GM18951 (cell line): ENCODE measurements around the gene THSD4.

Experiments used
- POLR2A ChIP-seq: IDR thresholded peaks from 4 replicates; pipeline ENCODE4 v1.6.1; 2011; ENCODE audit warnings: mild to moderate bottlenecking; ENCODE audit not compliant: insufficient read length, insufficient read depth; ENCODE audit errors: extremely low read depth
- in situ Hi-C: fragments of 300-500 bp; cut with MboI; formaldehyde crosslinking; loops from one replicate; pipeline ENCODE4 v1.12.0; 2022; ENCODE audit warnings: low sequenced_read_pairs, mixed read lengths, inconsistent platforms; ENCODE audit not compliant: unreplicated experiment

THSD4 gene

GRCh38 chr15:71810256-71811035, 695.2 kb downstream of the THSD4 start, which contains the start of gene NR2E3:
Gene NR2E3, plus strand, starts transcription at chr15:71810554. Its CDS starts 190 bp downstream, at chr15:71810744.
- no peak for TF ChIP-seq POLR2A
- in situ Hi-C loops: no loop called here

DNA sequence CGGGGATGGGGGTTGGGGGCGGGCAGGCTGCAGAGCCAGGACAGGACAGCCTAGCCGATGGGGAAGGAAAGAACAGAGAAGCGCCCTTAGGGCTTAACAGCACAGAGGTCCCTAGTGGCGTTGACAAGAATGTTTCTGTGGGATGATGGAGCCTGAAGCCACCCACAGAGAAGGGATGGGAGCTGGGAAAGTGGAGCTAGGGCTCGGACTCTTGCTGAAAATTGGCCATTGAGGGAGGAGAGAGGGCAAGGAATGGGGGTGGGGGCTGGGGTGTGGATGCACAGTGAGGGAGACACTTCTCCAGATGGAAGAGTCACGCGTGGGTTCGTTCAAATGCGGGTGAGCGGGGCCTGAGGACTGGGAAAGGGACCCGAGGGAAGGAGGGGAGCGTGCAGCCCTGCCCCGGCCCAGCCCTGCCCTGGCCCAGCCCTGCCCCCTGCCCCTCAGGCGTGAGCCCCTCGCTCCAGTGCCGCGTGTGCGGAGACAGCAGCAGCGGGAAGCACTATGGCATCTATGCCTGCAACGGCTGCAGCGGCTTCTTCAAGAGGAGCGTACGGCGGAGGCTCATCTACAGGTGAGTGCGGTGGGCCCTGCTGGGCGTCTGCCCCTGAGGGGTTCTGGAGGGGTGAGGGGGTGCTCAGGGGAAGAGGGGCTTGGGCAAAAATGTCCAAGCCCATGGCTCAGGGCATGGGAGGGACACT, 695.9 kb downstream of the THSD4 start:
- in situ Hi-C loops: no loop called here

GRCh38 chr15:71811752-71812735, 696.8 kb downstream of the THSD4 start:
- TF ChIP-seq POLR2A: no peak
- in situ Hi-C loops: no loop called here

More for the DNA sequence above, 695.9 kb downstream of the THSD4 start:
- TF ChIP-seq POLR2A: no peak

GRCh38 chr15:71812966-71813722, 697.9 kb downstream of the THSD4 start:
- in situ Hi-C loops: no loop called here
- TF ChIP-seq POLR2A: no peak

- in situ Hi-C loops: no loop called here
- no peak for TF ChIP-seq POLR2A
Measured at GRCh38 chr15:71813723-71814470, 698.6 kb downstream of the THSD4 start.

DNA sequence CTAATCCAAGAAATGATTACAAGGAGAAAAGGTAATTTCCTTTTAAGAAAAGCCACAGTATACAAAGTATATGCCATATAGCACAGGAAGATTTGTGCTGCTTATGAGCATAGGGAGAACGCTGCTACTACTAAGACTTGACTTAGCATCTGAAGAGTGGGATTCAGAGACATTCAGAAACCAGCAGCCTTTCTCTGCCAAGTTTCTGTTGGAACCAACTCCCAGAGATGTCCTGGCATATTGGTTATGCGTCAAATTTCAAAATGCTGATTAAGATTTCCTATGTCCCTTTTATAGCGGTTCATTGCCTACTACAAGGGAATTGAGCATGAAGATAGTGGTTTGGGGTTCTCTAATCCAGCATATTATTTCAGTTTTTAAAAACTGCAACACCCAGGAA, 700.0 kb downstream of the THSD4 start:
- no peak for TF ChIP-seq POLR2A
- in situ Hi-C loops: no loop called here

- in situ Hi-C loops: no loop called here
- no peak for TF ChIP-seq POLR2A
Measured at GRCh38 chr15:71817351-71817750, 702.1 kb downstream of the THSD4 start.

DNA sequence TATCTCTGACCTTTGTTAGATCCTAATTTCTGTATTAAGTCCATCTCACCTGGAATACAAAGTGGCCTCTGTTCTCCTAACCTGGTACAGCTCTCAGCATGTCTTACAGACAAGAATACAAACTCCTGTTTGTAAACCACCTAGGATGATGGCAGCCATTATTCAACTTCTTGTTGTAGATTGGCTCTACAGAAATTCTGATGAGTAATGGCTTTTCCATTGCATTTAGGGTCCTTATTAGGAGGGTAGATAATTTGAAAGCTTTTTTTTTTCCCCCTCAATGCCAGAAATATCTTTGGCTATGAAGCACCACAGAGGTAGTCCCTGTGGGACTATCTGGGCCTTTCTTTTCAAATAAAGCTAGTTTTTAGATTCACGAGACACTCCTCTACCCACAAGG, 704.9 kb downstream of the THSD4 start:
- in situ Hi-C loops: no loop called here
- TF ChIP-seq POLR2A: no peak

DNA sequence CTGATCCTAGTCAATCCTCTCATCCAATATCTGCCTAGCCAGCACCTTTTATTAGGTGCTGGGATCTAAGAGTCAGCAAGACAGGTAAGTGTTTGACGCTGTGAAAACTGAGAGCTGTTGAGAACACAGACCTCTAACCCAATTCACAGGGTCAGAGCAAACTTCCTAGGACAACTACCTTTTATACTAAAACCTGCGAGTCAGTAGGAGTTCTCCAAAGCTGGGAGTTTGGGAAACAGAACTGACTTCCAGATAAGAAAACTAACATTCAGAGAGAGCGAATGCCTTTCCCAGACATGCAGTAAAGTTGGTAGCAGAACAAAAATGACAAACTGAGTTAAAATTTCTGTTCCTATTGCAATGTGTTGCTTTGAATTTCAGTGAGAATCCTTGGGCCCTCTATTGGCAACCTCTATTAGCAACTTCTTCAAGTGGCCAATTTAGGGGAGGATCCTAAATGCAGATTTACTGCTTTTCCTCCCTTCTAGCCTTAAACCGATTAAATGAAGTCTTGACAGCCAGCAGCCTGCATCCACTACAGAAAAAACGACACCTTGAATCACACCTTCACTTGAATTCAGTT, 706.4 kb downstream of the THSD4 start:
- in situ Hi-C loops: no loop called here
- TF ChIP-seq POLR2A: no peak

DNA sequence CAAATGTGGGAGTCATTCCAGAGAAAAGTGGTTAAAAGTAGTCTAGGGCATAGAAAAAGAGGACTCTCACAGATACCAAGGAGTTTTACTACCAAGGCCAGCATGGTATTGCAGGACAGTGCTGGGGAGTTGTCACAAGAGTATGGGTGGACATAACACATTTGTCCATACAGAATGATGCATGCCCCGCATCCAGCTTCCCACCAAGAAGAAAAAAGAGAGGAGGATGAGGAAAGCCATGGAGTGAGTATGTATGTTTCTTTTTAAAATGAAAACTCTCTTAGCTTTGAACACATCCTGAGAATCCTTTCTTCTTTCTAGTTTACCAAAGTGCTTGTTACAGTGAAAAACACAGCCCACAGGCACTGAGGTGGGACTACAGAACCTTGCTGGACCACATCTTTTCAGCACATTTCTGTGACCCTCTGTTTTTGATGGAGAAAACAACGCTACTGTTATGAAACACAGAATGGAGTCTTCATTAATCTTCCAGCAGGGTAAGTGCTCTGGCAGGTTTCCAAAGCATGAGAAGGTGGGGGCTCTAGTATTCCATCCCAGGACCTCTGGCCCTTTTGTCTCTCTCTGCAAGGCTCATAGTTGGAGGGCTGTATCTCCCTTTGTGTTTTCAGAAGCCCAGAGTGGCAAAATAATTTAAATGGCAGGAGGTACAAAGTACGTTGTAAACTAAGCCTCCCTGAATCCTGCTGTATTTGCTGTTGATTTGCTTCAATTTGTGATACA, 707.8 kb downstream of the THSD4 start:
- in situ Hi-C loops: no loop called here
- TF ChIP-seq POLR2A: no peak

DNA sequence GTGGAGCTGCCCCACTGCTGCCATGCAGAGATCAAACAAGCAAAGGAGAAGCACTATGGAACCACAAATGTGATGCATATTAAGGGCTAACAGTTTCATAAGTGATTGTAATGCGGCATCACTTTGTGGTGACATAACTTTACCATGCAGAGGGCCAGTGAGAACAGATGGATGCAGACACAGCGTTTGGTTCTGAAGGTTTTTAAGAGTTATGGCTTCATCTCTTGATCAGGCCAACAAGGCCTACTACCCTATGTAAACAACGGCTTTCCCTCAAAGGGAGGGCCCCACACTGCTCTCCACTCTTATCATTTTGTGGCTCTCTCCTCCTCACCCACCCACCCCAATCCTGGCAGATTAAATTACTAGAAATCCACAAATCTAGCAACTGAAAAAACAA, 708.5 kb downstream of the THSD4 start:
- in situ Hi-C loops: no loop called here
- TF ChIP-seq POLR2A: no peak
